CD4-positive, alpha-beta T cell (primary cell): Measurements from ENCODE around the gene STAC. TPM values are rescaled to one million over a fixed set of nuclear protein-coding genes. Genes with fewer than 3 reads are reported as not detected.

ENCODE experiments used
- ATAC-seq: fragments of 200-7000 bp; cut with Tn5 transposase; one replicate; pipeline ENCODE4 v1.10.0; 2022; ENCODE audit warnings: mild to moderate bottlenecking; ENCODE audit not compliant: poor library complexity
- CTCF ChIA-PET: fragments of 350-600 bp; sonication (Branson Sonifier 250); formaldehyde crosslinking; loops from one replicate; lab custom pipeline; 2021; ENCODE audit warnings: antibody characterized with exemption, inconsistent platforms; lab: Charles Lee
- POLR2A ChIA-PET: fragments of 350-600 bp; sonication (Branson Sonifier 250); formaldehyde crosslinking; loops from one replicate; lab custom pipeline; 2021; ENCODE audit warnings: antibody characterized with exemption, inconsistent platforms; lab: Charles Lee
- DNase-seq, 14 experiments: peaks; one replicate each; pipeline ENCODE4 v3.0.0-alpha.2; 2013 to 2020; ENCODE audit warnings: mixed read lengths in 2 of 14
- H3K27ac ChIP-seq, 2 donors: one replicate each; pipeline versions ENCODE4 v1.5.1 to v1.7.0; 2013; ENCODE audit warnings: low read length in 2 of 2, low read depth in 1 of 2, mild to moderate bottlenecking in 1 of 2
- H3K27me3 ChIP-seq, 2 experiments: 1 replicate in 1 of 2; 2 replicates in 1 of 2; pipeline versions ENCODE4 v1.6.1 to v1.7.0; 2013; ENCODE audit warnings: low read length in 2 of 2, control low read depth in 1 of 2, mild to moderate bottlenecking in 1 of 2, moderate library complexity in 1 of 2; ENCODE audit not compliant: insufficient read depth in 2 of 2, control insufficient read depth in 1 of 2
- H3K36me3 ChIP-seq: one replicate; pipeline ENCODE4 v1.6.1; 2013; ENCODE audit warnings: low read length, control low read depth; ENCODE audit not compliant: insufficient read depth
- H3K4me1 ChIP-seq: one replicate; pipeline ENCODE4 v1.6.1; 2013; ENCODE audit warnings: low read length, control low read depth; ENCODE audit not compliant: insufficient read depth
- H3K4me3 ChIP-seq: one replicate; pipeline ENCODE4 v1.5.1; 2013; ENCODE audit warnings: mild to moderate bottlenecking, low read length, moderate library complexity
- H3K9me3 ChIP-seq, 2 experiments: 1 replicate in 1 of 2; 2 replicates in 1 of 2; pipeline versions ENCODE4 v1.6.1 to v1.7.0; 2013; ENCODE audit warnings: low read length in 2 of 2, mild to moderate bottlenecking in 2 of 2, control low read depth in 1 of 2, moderate library complexity in 1 of 2; ENCODE audit not compliant: control insufficient read depth in 1 of 2, insufficient read depth in 1 of 2
- H3K27ac Mint-ChIP-seq: one replicate; pipeline ENCODE4 v1.8.0; 2020; ENCODE audit warnings: mixed read lengths
- H3K27me3 Mint-ChIP-seq: one replicate; pipeline ENCODE4 v1.8.0; 2021; ENCODE audit warnings: mixed read lengths
- H3K36me3 Mint-ChIP-seq: one replicate; pipeline ENCODE4 v1.8.0; 2021; ENCODE audit warnings: low read depth, mixed read lengths
- H3K4me1 Mint-ChIP-seq: one replicate; pipeline ENCODE4 v1.8.0; 2021; ENCODE audit warnings: low read depth, mixed read lengths
- H3K4me3 Mint-ChIP-seq: one replicate; pipeline ENCODE4 v1.8.0; 2020; ENCODE audit warnings: mild to moderate bottlenecking, mixed read lengths
- H3K9me3 Mint-ChIP-seq: one replicate; pipeline ENCODE4 v1.8.0; 2020; ENCODE audit warnings: mixed read lengths
- CTCF ChIP-seq: fragments of 200-600 bp; IDR thresholded peaks from one replicate; pipeline ENCODE4 v1.8.0; 2022; ENCODE audit warnings: antibody characterized with exemption, mild to moderate bottlenecking
- intact Hi-C, 2 experiments: fragments of 100-400 bp; cut with DNase I in 1 of 2; cut with micrococcal nuclease in 1 of 2; formaldehyde crosslinking; loops; one replicate each; pipeline versions ENCODE4 v1.15.1 to v1.9.0; 2023 to 2025; cut with DNase I, micrococcal nuclease
- total RNA-seq, 174 experiments: library from RNA in 2 of 174; stranded (reverse) in 2 of 174; gene quantifications; one replicate each; pipeline ENCODE4 v1.2.3 and lab custom pipeline; 2021 to 2026

Gene STAC
- total RNA-seq, 2 experiments from 2014 or later = not detected

- H3K27me3 ChIP-seq = no peaks in the 10 kb centered on the region
- no peak overlapping the region for H3K4me3 ChIP-seq
- TF ChIP-seq CTCF = no peak
- ChIA-PET CTCF (no interaction called here), POLR2A (no interaction called here)
- H3K36me3 ChIP-seq = no peaks in the 10 kb centered on the region
- H3K9me3 ChIP-seq = peaks cover 0 to 7% of the 10 kb centered on the region in 2 experiments
- H3K9me3 Mint-ChIP-seq = no peaks in the 10 kb centered on the region
- H3K27ac Mint-ChIP-seq = no peak overlapping the region
- no peaks in the 10 kb centered on the region for H3K36me3 Mint-ChIP-seq
- no peak for DNase-seq
- ATAC-seq = no peak
- intact Hi-C loops = no loop called here
- H3K27me3 Mint-ChIP-seq = no peaks in the 10 kb centered on the region
- no peak overlapping the region for H3K4me3 Mint-ChIP-seq
- no peak overlapping the region for H3K27ac ChIP-seq
- no peaks in the 10 kb centered on the region for H3K4me1 ChIP-seq
- H3K4me1 Mint-ChIP-seq = no peaks in the 10 kb centered on the region
Observed at GRCh38 chr3:36476286-36476942, 96.1 kb downstream of the STAC start.

DNA sequence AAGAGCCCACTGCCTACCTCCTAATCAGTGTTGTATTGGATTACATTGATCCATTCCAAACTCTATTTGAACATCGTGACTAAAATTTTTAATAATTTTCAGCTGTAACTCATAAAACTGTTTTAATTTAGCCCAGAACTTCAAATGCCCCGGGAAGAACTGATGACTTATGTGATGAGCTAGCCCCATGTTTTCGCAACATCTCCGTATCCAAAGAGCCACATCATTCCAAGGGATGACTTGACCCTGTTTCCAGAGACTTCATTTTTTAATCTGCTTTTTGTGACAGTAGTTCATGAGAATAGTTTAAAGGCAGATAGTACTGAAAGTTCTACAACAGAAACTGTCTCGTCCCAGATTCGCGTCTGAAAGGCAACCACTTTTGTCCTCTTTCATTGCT lies 97.4 kb downstream of the STAC start:
- Histone ChIP-seq H3K27me3 (peaks cover 0 to 2% of the 10 kb centered on the region in 2 experiments), H3K27ac (no peak overlapping the region), H3K9me3 (no peaks in the 10 kb centered on the region), H3K4me1 (no peaks in the 10 kb centered on the region), H3K36me3 (no peaks in the 10 kb centered on the region), H3K4me3 (no peak overlapping the region)
- Mint-ChIP-seq H3K27ac (no peak overlapping the region), H3K36me3 (no peaks in the 10 kb centered on the region), H3K4me3 (no peak overlapping the region), H3K9me3 (no peaks in the 10 kb centered on the region), H3K4me1 (no peaks in the 10 kb centered on the region), H3K27me3 (no peaks in the 10 kb centered on the region)
- DNase-seq (no peak), ATAC-seq (no peak)
- TF ChIP-seq CTCF = no peak
- POLR2A ChIA-PET = no interaction called here
- CTCF ChIA-PET = no interaction called here
- intact Hi-C loops = no loop called here

GRCh38 chr3:36480911-36481648 lies 100.8 kb downstream of the STAC start:
- Histone ChIP-seq H3K4me3 (no peak overlapping the region), H3K4me1 (no peaks in the 10 kb centered on the region), H3K9me3 (no peaks in the 10 kb centered on the region), H3K27ac (no peak overlapping the region), H3K27me3 (peaks cover 0 to 2% of the 10 kb centered on the region in 2 experiments), H3K36me3 (no peaks in the 10 kb centered on the region)
- no peak overlapping the region for H3K4me3 Mint-ChIP-seq
- POLR2A ChIA-PET = no interaction called here
- no peak for ATAC-seq
- intact Hi-C loops = no loop called here
- DNase-seq = no peak
- H3K27ac Mint-ChIP-seq = no peak overlapping the region
- CTCF ChIA-PET = no interaction called here
- H3K27me3 Mint-ChIP-seq = no peaks in the 10 kb centered on the region
- no peaks in the 10 kb centered on the region for H3K4me1 Mint-ChIP-seq
- TF ChIP-seq CTCF = no peak
- no peaks in the 10 kb centered on the region for H3K36me3 Mint-ChIP-seq
- H3K9me3 Mint-ChIP-seq = no peaks in the 10 kb centered on the region
